Trophoblast cell (in vitro differentiated cells and primary cell): Measurements from ENCODE around the gene GINS3.
"Not testable (repeated sequence)": the region's sequence is repeated elsewhere in the genome, so short reads cannot be mapped to it uniquely, and the experiment has no call there.

Experiments
- DNase-seq, 2 donors: peaks; one replicate each; pipeline ENCODE4 v3.0.0-alpha.2; 2016
- H2AFZ ChIP-seq: 2 replicates; pipeline ENCODE4 v1.6.1; 2013; ENCODE audit warnings: low read length, moderate library complexity, mild to moderate bottlenecking; ENCODE audit not compliant: insufficient read depth, poor library complexity
- H2AK5ac ChIP-seq: 2 replicates; pipeline ENCODE4 v1.6.1; 2013; ENCODE audit warnings: mild to moderate bottlenecking, low read length
- H2BK120ac ChIP-seq: 2 replicates; pipeline ENCODE4 v1.6.1; 2013; ENCODE audit warnings: low read length, mild to moderate bottlenecking, moderate library complexity; ENCODE audit not compliant: insufficient read depth, poor library complexity
- H2BK12ac ChIP-seq: 2 replicates; pipeline ENCODE4 v1.6.1; 2013; ENCODE audit warnings: mild to moderate bottlenecking, low read length, moderate library complexity
- H2BK5ac ChIP-seq: 2 replicates; pipeline ENCODE4 v1.6.1; 2013; ENCODE audit warnings: low read length, low read depth, moderate library complexity, mild to moderate bottlenecking; ENCODE audit not compliant: poor library complexity
- H3K14ac ChIP-seq: 2 replicates; pipeline ENCODE4 v1.6.1; 2013; ENCODE audit warnings: mild to moderate bottlenecking, low read length
- H3K18ac ChIP-seq: 2 replicates; pipeline ENCODE4 v1.6.1; 2013; ENCODE audit warnings: mild to moderate bottlenecking, low read length
- H3K23ac ChIP-seq: 2 replicates; pipeline ENCODE4 v1.6.1; 2013; ENCODE audit warnings: low read length
- H3K27ac ChIP-seq: 2 replicates; pipeline ENCODE4 v1.5.1; 2013; ENCODE audit warnings: low read depth, mild to moderate bottlenecking, inconsistent platforms, low read length, moderate library complexity
- H3K27me3 ChIP-seq: 2 replicates; pipeline ENCODE4 v1.6.1; 2013; ENCODE audit warnings: inconsistent platforms, mild to moderate bottlenecking, low read length, moderate library complexity; ENCODE audit not compliant: insufficient read depth
- H3K36me3 ChIP-seq, 2 experiments: 1 replicate in 1 of 2; 2 replicates in 1 of 2; pipeline ENCODE4 v1.6.1; 2013; ENCODE audit warnings: low read length in 2 of 2, mild to moderate bottlenecking in 2 of 2, moderate library complexity in 1 of 2; ENCODE audit not compliant: insufficient read depth in 2 of 2, control insufficient read depth in 1 of 2
- H3K4ac ChIP-seq: 2 replicates; pipeline ENCODE4 v1.6.1; 2013; ENCODE audit warnings: low read depth, mild to moderate bottlenecking, low read length, moderate library complexity
- H3K4me1 ChIP-seq, 2 experiments: 1 replicate in 1 of 2; 2 replicates in 1 of 2; pipeline ENCODE4 v1.6.1; 2013; ENCODE audit warnings: low read length in 2 of 2, mild to moderate bottlenecking in 2 of 2, moderate library complexity in 1 of 2; ENCODE audit not compliant: insufficient read depth in 2 of 2, control insufficient read depth in 1 of 2
- H3K4me2 ChIP-seq: 2 replicates; pipeline ENCODE4 v1.6.1; 2013; ENCODE audit warnings: inconsistent platforms, mild to moderate bottlenecking, low read length, moderate library complexity
- H3K4me3 ChIP-seq: 2 replicates; pipeline ENCODE4 v1.5.1; 2013; ENCODE audit warnings: mild to moderate bottlenecking, low read depth, low read length, inconsistent platforms
- H3K79me1 ChIP-seq: one replicate; pipeline ENCODE4 v1.6.1; 2013; ENCODE audit warnings: low read length
- H3K79me2 ChIP-seq: 2 replicates; pipeline ENCODE4 v1.6.1; 2013; ENCODE audit warnings: low read length, mild to moderate bottlenecking; ENCODE audit not compliant: control insufficient read depth, insufficient read depth, poor library complexity
- H3K9ac ChIP-seq: 2 replicates; pipeline ENCODE4 v1.6.1; 2013; ENCODE audit warnings: mild to moderate bottlenecking, low read length
- H3K9me3 ChIP-seq: 2 replicates; pipeline ENCODE4 v1.6.1; 2013; ENCODE audit warnings: low read depth, mild to moderate bottlenecking, control low read depth, inconsistent platforms, low read length; ENCODE audit not compliant: insufficient read depth
- H4K12ac ChIP-seq: 2 replicates; pipeline ENCODE4 v1.6.1; 2013; ENCODE audit warnings: low read depth, mild to moderate bottlenecking, low read length, moderate library complexity
- H4K8ac ChIP-seq: 2 replicates; pipeline ENCODE4 v1.6.1; 2013; ENCODE audit warnings: low read depth, mild to moderate bottlenecking, low read length, moderate library complexity
- H4K91ac ChIP-seq: one replicate; pipeline ENCODE4 v1.6.1; 2013; ENCODE audit warnings: low read depth, mild to moderate bottlenecking, low read length, moderate library complexity
- WGBS: extraction: QIAGEN DNeasy Blood & Tissue Kit; methylation state at CpG from one replicate; pipeline ENCODE4 v1.1.7; 2013; ENCODE audit warnings: missing lambda C conversion rate; ENCODE audit not compliant: insufficient read length, insufficient coverage; ENCODE audit errors: extremely low coverage; 5-methylcytosine and 5-hydroxymethylcytosine counted together

Gene GINS3

DNA sequence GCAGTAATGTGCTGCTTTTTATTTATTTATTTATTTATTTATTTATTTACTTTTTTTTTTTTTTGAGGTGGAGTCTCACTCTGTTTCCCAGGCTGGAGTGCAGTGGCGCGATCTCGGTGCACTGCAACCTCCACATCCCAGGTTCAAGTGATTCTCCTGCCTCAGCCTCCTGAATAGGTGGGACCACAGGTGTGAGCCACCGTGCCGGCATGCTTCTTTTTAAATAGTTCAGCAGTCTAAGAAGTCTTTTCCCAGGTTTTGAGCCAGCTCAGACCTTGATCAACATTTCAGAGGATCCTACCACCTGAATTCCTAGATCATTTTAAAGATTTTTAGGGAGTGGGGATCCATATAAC lies 20.3 kb downstream of the GINS3 start:
- H3K27ac ChIP-seq, H3K14ac ChIP-seq, H4K8ac ChIP-seq, H3K4me3 ChIP-seq, H3K23ac ChIP-seq, H2BK120ac ChIP-seq, H2AK5ac ChIP-seq, H3K9ac ChIP-seq, H3K4me1 ChIP-seq, H3K4ac ChIP-seq, H4K91ac ChIP-seq, H2BK5ac ChIP-seq, H3K9me3 ChIP-seq, H4K12ac ChIP-seq, DNase-seq, H3K79me2 ChIP-seq, H3K18ac ChIP-seq, H2BK12ac ChIP-seq, H3K36me3 ChIP-seq, H3K4me2 ChIP-seq, H3K27me3 ChIP-seq, H3K79me1 ChIP-seq, H2AFZ ChIP-seq: not testable (repeated sequence)
- WGBS = no CpG with 5 or more reads among the region's 5 CpGs

DNA sequence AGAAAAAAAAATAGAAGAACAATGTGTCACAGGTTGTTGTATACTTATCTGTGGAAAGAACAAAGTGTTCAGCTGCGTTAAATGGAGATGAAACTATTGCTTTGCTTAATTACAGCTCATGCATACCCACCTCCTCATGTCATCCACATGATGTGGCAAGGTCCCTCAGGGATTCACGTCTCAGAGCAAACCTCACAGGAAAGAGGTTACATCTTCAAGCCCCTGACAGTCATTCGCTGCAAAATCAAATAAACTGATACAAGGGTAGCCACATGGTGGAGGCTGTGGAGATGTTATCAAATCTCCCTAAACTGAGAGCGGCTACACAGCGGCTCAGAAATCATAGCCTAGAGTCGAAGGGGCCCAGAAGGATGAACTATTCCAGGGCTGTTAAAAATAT lies 21.1 kb downstream of the GINS3 start:
- no peak overlapping the region for H2BK120ac ChIP-seq

DNA sequence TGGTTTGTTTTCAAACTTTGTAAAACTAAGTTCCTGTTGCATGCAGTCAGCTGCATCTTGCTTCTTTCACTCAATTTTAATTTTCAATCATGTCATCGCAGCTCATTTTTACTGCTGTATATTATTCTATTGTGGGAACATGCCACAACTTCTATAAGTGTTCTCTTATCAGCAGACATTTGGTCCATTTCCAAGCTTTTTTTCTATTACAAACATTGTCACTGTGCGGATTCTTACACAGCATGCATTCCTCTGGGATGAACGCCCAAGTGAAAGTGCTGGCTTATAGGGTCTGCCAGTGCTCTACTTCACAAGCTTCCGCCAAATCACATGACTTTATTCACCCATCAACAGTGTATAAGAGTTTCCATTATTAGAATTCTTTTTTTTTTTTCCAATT lies 22.7 kb downstream of the GINS3 start:
- no peak overlapping the region for H2BK12ac ChIP-seq
- no CpG with 5 or more reads among the region's 4 CpGs for WGBS

More for the DNA sequence above, 21.1 kb downstream of the GINS3 start:
- no CpG with 5 or more reads among the region's 6 CpGs for WGBS
- H3K79me2 ChIP-seq = no peaks in the 10 kb centered on the region
- H3K4me3 ChIP-seq = no peak overlapping the region
- H3K9me3 ChIP-seq = no peaks in the 10 kb centered on the region
- no peaks in the 10 kb centered on the region for H3K36me3 ChIP-seq
- no peak overlapping the region for H4K91ac ChIP-seq
- H3K79me1 ChIP-seq = no peaks in the 10 kb centered on the region
- no peak overlapping the region for H3K4ac ChIP-seq
- no peak overlapping the region for H3K4me2 ChIP-seq
- H3K4me1 ChIP-seq = no peaks in the 10 kb centered on the region
- no peak overlapping the region for H4K12ac ChIP-seq
- H3K9ac ChIP-seq = no peak overlapping the region
- no peak overlapping the region for H2BK5ac ChIP-seq
- H2AFZ ChIP-seq = no peak overlapping the region
- H2AK5ac ChIP-seq = no peak overlapping the region
- H2BK12ac ChIP-seq = no peak overlapping the region
- H3K27me3 ChIP-seq = no peaks in the 10 kb centered on the region
- H3K23ac ChIP-seq = no peak overlapping the region
- no peak for DNase-seq
- H3K27ac ChIP-seq = no peak overlapping the region
- no peak overlapping the region for H4K8ac ChIP-seq
- H3K14ac ChIP-seq = no peak overlapping the region
- no peak overlapping the region for H3K18ac ChIP-seq

GRCh38 chr16:58415961-58416360 lies 23.7 kb downstream of the GINS3 start:
- H4K8ac ChIP-seq, H3K27ac ChIP-seq, H3K9ac ChIP-seq, DNase-seq, H3K79me2 ChIP-seq, H2BK120ac ChIP-seq, H3K14ac ChIP-seq, H3K36me3 ChIP-seq, H4K91ac ChIP-seq, H2AK5ac ChIP-seq, H2AFZ ChIP-seq, H3K27me3 ChIP-seq, H3K4me3 ChIP-seq, H3K79me1 ChIP-seq, H2BK12ac ChIP-seq, H3K18ac ChIP-seq, H3K9me3 ChIP-seq, H4K12ac ChIP-seq, H3K4me2 ChIP-seq, H2BK5ac ChIP-seq, H3K4ac ChIP-seq, H3K4me1 ChIP-seq, H3K23ac ChIP-seq: not testable (repeated sequence)
- no CpG with 5 or more reads among the region's 5 CpGs for WGBS

More for the DNA sequence above, 22.7 kb downstream of the GINS3 start:
- H3K27ac ChIP-seq = no peak overlapping the region
- no peak overlapping the region for H2AFZ ChIP-seq
- H3K36me3 ChIP-seq = no peaks in the 10 kb centered on the region
- no peak overlapping the region for H3K4me2 ChIP-seq
- H3K27me3 ChIP-seq = no peaks in the 10 kb centered on the region
- no peak overlapping the region for H4K12ac ChIP-seq
- H3K9ac ChIP-seq = no peak overlapping the region
- H4K91ac ChIP-seq = no peak overlapping the region
- no peak overlapping the region for H3K4ac ChIP-seq
- H3K79me2 ChIP-seq = no peaks in the 10 kb centered on the region
- no peak overlapping the region for H2BK120ac ChIP-seq
- no peak for DNase-seq
- no peaks in the 10 kb centered on the region for H3K9me3 ChIP-seq
- no peaks in the 10 kb centered on the region for H3K4me1 ChIP-seq
- H3K14ac ChIP-seq = no peak overlapping the region
- no peak overlapping the region for H2AK5ac ChIP-seq
- no peak overlapping the region for H4K8ac ChIP-seq
- H3K18ac ChIP-seq = no peak overlapping the region
- H3K79me1 ChIP-seq = no peaks in the 10 kb centered on the region
- no peak overlapping the region for H3K23ac ChIP-seq
- H2BK5ac ChIP-seq = no peak overlapping the region
- no peak overlapping the region for H3K4me3 ChIP-seq
